Measurements from ENCODE around the gene TMEFF2. TPM values are rescaled to one million over a fixed set of nuclear protein-coding genes. Genes with fewer than 3 reads are reported as not detected.

Gene TMEFF2
- total RNA-seq, 3 donors from 2014 or later (not counting 1 experiment from before 2014, with no cell fraction given) = not detected

GRCh38 chr2:192148620-192149321 lies 46.0 kb downstream of the TMEFF2 start:
- Mint-ChIP-seq H3K27me3 (ENCODE audit: low read depth in 2 of 2) (no peaks in the 10 kb centered on the region), H3K36me3 (no peaks in the 10 kb centered on the region), H3K9me3 (no peaks in the 10 kb centered on the region), H3K27ac (no peak overlapping the region), H3K4me3 (no peak overlapping the region), H3K4me1 (peaks cover 5 to 6% of the 10 kb centered on the region in 2 donors)
- Histone ChIP-seq H3K27ac (ENCODE audit: low read length) (no peak overlapping the region), H3K27me3 (ENCODE audit: control insufficient read depth, insufficient read depth, low read length) (no peaks in the 10 kb centered on the region), H3K4me3 (ENCODE audit: low read length) (no peak overlapping the region), H3K4me1 (ENCODE audit: control insufficient read depth, insufficient read depth, low read length) (no peaks in the 10 kb centered on the region), H3K9me3 (ENCODE audit: control insufficient read depth, insufficient read depth, low read length) (no peaks in the 10 kb centered on the region), H3K36me3 (ENCODE audit: control insufficient read depth, insufficient read depth, low read length) (no peaks in the 10 kb centered on the region)
- DNase-seq = no peak
- no peak for TF ChIP-seq CTCF (IDR thresholded peaks at IDR 0.05)
- intact Hi-C loops (cut with micrococcal nuclease) = no loop called here
- ATAC-seq = no peak
- WGBS (ENCODE audit: insufficient coverage) = 69% methylated on average over 5 of the region's 5 CpGs

GRCh38 chr2:192148241-192148619 lies 46.5 kb downstream of the TMEFF2 start:
- Histone ChIP-seq H3K4me3 (ENCODE audit: low read length) (no peak overlapping the region), H3K27ac (ENCODE audit: low read length) (no peak overlapping the region), H3K36me3 (ENCODE audit: control insufficient read depth, insufficient read depth, low read length) (no peaks in the 10 kb centered on the region), H3K27me3 (ENCODE audit: control insufficient read depth, insufficient read depth, low read length) (no peaks in the 10 kb centered on the region), H3K4me1 (ENCODE audit: control insufficient read depth, insufficient read depth, low read length) (no peaks in the 10 kb centered on the region), H3K9me3 (ENCODE audit: control insufficient read depth, insufficient read depth, low read length) (no peaks in the 10 kb centered on the region)
- no peak for DNase-seq
- TF ChIP-seq CTCF (IDR thresholded peaks at IDR 0.05) = no peak
- no peak for ATAC-seq
- Mint-ChIP-seq H3K4me1 (peaks cover 5 to 6% of the 10 kb centered on the region in 2 donors), H3K4me3 (no peak overlapping the region), H3K36me3 (no peaks in the 10 kb centered on the region), H3K27ac (no peak overlapping the region), H3K27me3 (ENCODE audit: low read depth in 2 of 2) (no peaks in the 10 kb centered on the region), H3K9me3 (no peaks in the 10 kb centered on the region)
- 89% methylated on average over 1 of the region's 2 CpGs for WGBS (ENCODE audit: insufficient coverage)
- intact Hi-C loops (cut with micrococcal nuclease) = no loop called here

DNA sequence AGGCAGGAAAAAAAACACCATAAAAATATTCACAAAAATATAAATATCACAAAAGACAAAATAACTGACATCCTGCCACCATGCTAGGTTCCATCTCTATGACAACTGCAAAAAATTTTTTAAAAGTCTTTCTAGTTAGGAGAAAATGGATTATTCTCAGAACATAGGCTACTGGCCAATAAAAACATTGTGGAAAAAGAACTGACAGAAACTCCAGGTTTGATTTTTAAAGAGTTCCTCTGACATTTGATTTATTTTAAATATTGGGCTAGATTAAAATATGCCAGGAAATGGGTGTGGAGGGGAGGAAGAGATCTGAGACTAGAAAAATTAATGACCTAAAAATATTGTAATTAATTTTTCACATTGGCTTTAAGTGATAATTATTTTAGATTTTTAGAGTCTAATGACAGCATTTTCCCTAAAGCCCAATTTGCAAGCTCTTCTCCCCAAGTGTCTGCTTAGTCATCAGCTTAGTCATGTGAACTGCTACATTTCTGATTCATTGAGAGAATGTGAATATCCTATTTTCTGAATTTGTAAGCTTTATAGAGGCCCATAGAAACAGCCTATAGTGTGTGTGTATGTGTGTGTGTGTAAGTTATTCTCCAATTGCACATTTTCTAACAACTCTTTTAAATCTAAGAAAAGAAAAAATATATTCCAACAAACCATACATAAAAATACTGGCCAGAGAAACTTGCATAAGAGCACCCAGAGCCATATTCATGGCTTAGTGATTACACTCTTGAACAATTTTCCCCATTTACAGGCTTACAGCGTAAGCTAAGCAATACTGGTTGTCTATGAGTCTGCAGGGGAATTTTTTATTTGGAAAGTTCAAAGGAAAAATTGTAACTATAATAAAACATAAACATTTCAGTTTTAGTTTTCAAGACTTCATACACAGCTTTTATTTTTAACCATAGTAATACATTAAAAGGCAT lies 48.4 kb downstream of the TMEFF2 start:
- Histone ChIP-seq H3K4me3 (ENCODE audit: low read length) (no peak overlapping the region), H3K4me1 (ENCODE audit: control insufficient read depth, insufficient read depth, low read length) (no peaks in the 10 kb centered on the region), H3K36me3 (ENCODE audit: control insufficient read depth, insufficient read depth, low read length) (no peaks in the 10 kb centered on the region), H3K9me3 (ENCODE audit: control insufficient read depth, insufficient read depth, low read length) (no peaks in the 10 kb centered on the region), H3K27me3 (ENCODE audit: control insufficient read depth, insufficient read depth, low read length) (no peaks in the 10 kb centered on the region), H3K27ac (ENCODE audit: low read length) (no peak overlapping the region)
- Mint-ChIP-seq H3K27me3 (ENCODE audit: low read depth in 2 of 2) (no peaks in the 10 kb centered on the region), H3K9me3 (no peaks in the 10 kb centered on the region), H3K36me3 (no peaks in the 10 kb centered on the region), H3K27ac (no peak overlapping the region), H3K4me1 (no peaks in the 10 kb centered on the region), H3K4me3 (no peak overlapping the region)
- no peak for ATAC-seq
- no peak for TF ChIP-seq CTCF (IDR thresholded peaks at IDR 0.05)
- DNase-seq = no peak
- intact Hi-C loops (cut with micrococcal nuclease) = no loop called here
- WGBS (ENCODE audit: insufficient coverage) = no CpG with 5 or more reads among the region's 1 CpG

All from natural killer cell (primary cell).